ENCODE measurements around the gene FAHD2A.

- no peak for TF ChIP-seq CTCF (conservative IDR thresholded peaks at IDR 0.05 in 1 of 2, IDR thresholded peaks at IDR 0.05 in 1 of 2; ENCODE audit: extremely low read depth in 1 of 2, insufficient read depth in 1 of 2, low read depth in 1 of 2, low read length in 2 of 2)
- TF ChIP-seq EZH2 (IDR thresholded peaks at IDR 0.05; ENCODE audit: borderline replicate concordance, low read length) = no peak
Measured at GRCh38 chr2:95390881-95391321, 11.6 kb upstream of the FAHD2A start.
